ENCODE results near the gene YAE1.

DNA sequence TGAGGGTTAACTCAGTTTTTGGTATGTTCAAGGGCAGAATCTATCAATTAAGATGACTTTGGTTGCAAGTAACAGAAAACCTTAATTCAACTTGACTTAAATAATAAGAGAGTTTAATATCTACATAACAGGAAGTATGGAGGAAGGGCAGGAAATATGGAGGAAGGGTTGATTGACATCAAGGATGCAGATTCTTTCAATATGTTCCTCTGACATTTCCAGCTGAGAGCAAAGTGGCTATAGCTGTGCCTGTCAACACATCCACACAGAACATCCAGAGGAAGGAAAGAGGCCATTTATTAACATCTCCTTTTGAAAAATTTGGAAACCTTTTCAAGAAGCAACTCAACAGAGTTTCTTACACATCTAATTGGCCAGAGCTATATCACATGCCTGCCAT, 37.7 kb downstream of the YAE1 start:
- TF ChIP-seq POLR2A (IDR thresholded peaks at IDR 0.05) (no peak), POLR2AphosphoS5 (IDR thresholded peaks at IDR 0.05) (no peak)
- TF ChIP-seq, protein P1, sequence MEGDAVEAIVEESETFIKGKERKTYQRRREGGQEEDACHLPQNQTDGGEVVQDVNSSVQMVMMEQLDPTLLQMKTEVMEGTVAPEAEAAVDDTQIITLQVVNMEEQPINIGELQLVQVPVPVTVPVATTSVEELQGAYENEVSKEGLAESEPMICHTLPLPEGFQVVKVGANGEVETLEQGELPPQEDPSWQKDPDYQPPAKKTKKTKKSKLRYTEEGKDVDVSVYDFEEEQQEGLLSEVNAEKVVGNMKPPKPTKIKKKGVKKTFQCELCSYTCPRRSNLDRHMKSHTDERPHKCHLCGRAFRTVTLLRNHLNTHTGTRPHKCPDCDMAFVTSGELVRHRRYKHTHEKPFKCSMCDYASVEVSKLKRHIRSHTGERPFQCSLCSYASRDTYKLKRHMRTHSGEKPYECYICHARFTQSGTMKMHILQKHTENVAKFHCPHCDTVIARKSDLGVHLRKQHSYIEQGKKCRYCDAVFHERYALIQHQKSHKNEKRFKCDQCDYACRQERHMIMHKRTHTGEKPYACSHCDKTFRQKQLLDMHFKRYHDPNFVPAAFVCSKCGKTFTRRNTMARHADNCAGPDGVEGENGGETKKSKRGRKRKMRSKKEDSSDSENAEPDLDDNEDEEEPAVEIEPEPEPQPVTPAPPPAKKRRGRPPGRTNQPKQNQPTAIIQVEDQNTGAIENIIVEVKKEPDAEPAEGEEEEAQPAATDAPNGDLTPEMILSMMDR (IDR thresholded peaks at IDR 0.05), result no peak

Measured in suprapubic skin (tissue), 4 donors.